A549 (cell line): ENCODE measurements around the gene CYP4F8. TPM values are rescaled to one million over a fixed set of nuclear protein-coding genes. Genes with fewer than 3 reads are reported as not detected.

ENCODE experiments used
- ATAC-seq, 2 experiments: fragments of 200-7000 bp in 1 of 2; fragments of >200 bp in 1 of 2; cut with Nextera tagmentation in 1 of 2; cut with Tn5 transposase in 1 of 2; 3 replicates each; pipeline versions ENCODE4 v1.8.0 to v1.9.1; 2018 to 2020; ENCODE audit warnings: mild to moderate bottlenecking in 1 of 2, moderate library complexity in 1 of 2
- CTCF ChIA-PET: fragments of 300-600 bp; sonication (Branson Sonifier 250); formaldehyde crosslinking; extraction: SDS; loops from one replicate; lab custom pipeline; 2021; ENCODE audit warnings: antibody characterized with exemption, inconsistent platforms; lab: Yijun Ruan, JAX
- POLR2A ChIA-PET: fragments of 350-600 bp; formaldehyde crosslinking; extraction: SDS; loops from one replicate; lab custom pipeline; 2021; ENCODE audit warnings: antibody characterized with exemption, inconsistent platforms; lab: Yijun Ruan, JAX
- DNase-seq, 2 experiments: peaks; one replicate each; pipeline versions ENCODE4 v3.0.0 to v3.0.0-alpha.2; 2011 to 2016; ENCODE audit warnings: low read depth in 1 of 2, low spot score in 1 of 2
- FAIRE-seq: peaks from 2 replicates; lab custom pipeline; 2011; peaks lifted over from hg19 to GRCh38; lab: Jason Lieb, UNC
- H3K27ac ChIP-seq, 2 experiments: fragments of >200 bp; sonication (Bioruptor Twin); formaldehyde crosslinking; 3 replicates each; pipeline ENCODE4 v1.5.1; 2016 to 2017
- H3K4me1 ChIP-seq: fragments of >200 bp; sonication (Bioruptor Twin); formaldehyde crosslinking; 3 replicates; pipeline ENCODE4 v1.6.1; 2016
- H3K4me2 ChIP-seq: fragments of >200 bp; sonication (Bioruptor Twin); formaldehyde crosslinking; 3 replicates; pipeline ENCODE4 v1.6.1; 2016
- H3K4me3 ChIP-seq: fragments of >200 bp; sonication (Bioruptor Twin); formaldehyde crosslinking; 3 replicates; pipeline ENCODE4 v1.5.1; 2016
- H3K9me3 ChIP-seq: fragments of >200 bp; sonication (Bioruptor Twin); formaldehyde crosslinking; 3 replicates; pipeline ENCODE4 v1.6.1; 2016
- BHLHE40 ChIP-seq: IDR thresholded peaks from 2 replicates; pipeline ENCODE4 v1.6.1; 2012; ENCODE audit warnings: low read depth, low read length, inconsistent platforms
- CEBPB ChIP-seq, 2 experiments: fragments of >200 bp in 1 of 2; sonication (Bioruptor Twin) in 1 of 2; formaldehyde crosslinking in 1 of 2; IDR thresholded peaks; 2 replicates each; pipeline ENCODE4 v1.6.1; 2012 to 2016
- CHD4 ChIP-seq: fragments of 200-600 bp; sonication (generic); IDR thresholded peaks from 2 replicates; pipeline ENCODE4 v1.6.1; 2016; ENCODE audit warnings: antibody characterized with exemption, mild to moderate bottlenecking, borderline replicate concordance
- EHMT2 ChIP-seq: fragments of 200-600 bp; sonication (generic); IDR thresholded peaks from 2 replicates; pipeline ENCODE4 v1.6.1; 2016; ENCODE audit warnings: antibody characterized with exemption, low read depth, mild to moderate bottlenecking, moderate library complexity
- ESRRA ChIP-seq: fragments of 150-350 bp; IDR thresholded peaks from 2 replicates; pipeline ENCODE4 v1.6.1; 2014; ENCODE audit warnings: mild to moderate bottlenecking, low read length, borderline replicate concordance
- GATA3 ChIP-seq: IDR thresholded peaks from 2 replicates; pipeline ENCODE4 v1.6.1; 2012; ENCODE audit warnings: borderline replicate concordance
- HDAC2 ChIP-seq: fragments of 200-600 bp; sonication (generic); IDR thresholded peaks from 2 replicates; pipeline ENCODE4 v1.6.1; 2016
- HEYL ChIP-seq: fragments of 250-450 bp; sonication (Bioruptor Pico); IDR thresholded peaks from 2 replicates; pipeline ENCODE4 v1.8.0; 2021; ENCODE audit warnings: mild to moderate bottlenecking, moderate library complexity
- HOXA7 ChIP-seq: fragments of 250-450 bp; sonication (Bioruptor Pico); IDR thresholded peaks from 2 replicates; pipeline ENCODE4 v1.5.0; 2020; ENCODE audit warnings: mild to moderate bottlenecking, moderate library complexity
- JUN ChIP-seq, 2 experiments: fragments of >200 bp; sonication (Bioruptor Twin); formaldehyde crosslinking; IDR thresholded peaks; 2 replicates in 1 of 2; 3 replicates in 1 of 2; pipeline ENCODE4 v1.6.1; 2016 to 2017
- JUNB ChIP-seq: fragments of >200 bp; sonication (Bioruptor Twin); formaldehyde crosslinking; IDR thresholded peaks from 2 replicates; pipeline ENCODE4 v1.6.1; 2016
- KDM1A ChIP-seq: fragments of 200-600 bp; sonication (generic); IDR thresholded peaks from 2 replicates; pipeline ENCODE4 v1.6.1; 2016; ENCODE audit warnings: low read depth, mild to moderate bottlenecking
- MAFK ChIP-seq: fragments of 450-650 bp; IDR thresholded peaks from 2 replicates; pipeline ENCODE4 v1.6.1; 2014; ENCODE audit not compliant: partially characterized antibody
- NFE2L2 ChIP-seq: fragments of 150-350 bp; conservative IDR thresholded peaks from 2 replicates; pipeline ENCODE4 v1.6.1; 2014; ENCODE audit warnings: low read length
- RARB ChIP-seq: fragments of 250-450 bp; sonication (Bioruptor Pico); IDR thresholded peaks from 2 replicates; pipeline ENCODE4 v1.8.0; 2021; ENCODE audit warnings: mild to moderate bottlenecking, moderate library complexity
- ZFP36 ChIP-seq: fragments of 450-650 bp; IDR thresholded peaks from 2 replicates; pipeline ENCODE4 v1.6.1; 2014; ENCODE audit warnings: borderline replicate concordance; ENCODE audit not compliant: partially characterized antibody
- ZSCAN20 ChIP-seq: fragments of 250-450 bp; sonication (Bioruptor Pico); IDR thresholded peaks from 2 replicates; pipeline ENCODE4 v1.8.0; 2022; ENCODE audit warnings: mild to moderate bottlenecking, moderate library complexity
- WGBS: methylation state at CpG from one replicate; pipeline ENCODE4 v1.1.6; 2017; ENCODE audit errors: missing lambda C conversion rate; 5-methylcytosine and 5-hydroxymethylcytosine counted together
- polyA plus RNA-seq, 4 experiments: library from polyadenylated mRNA; depleted of rRNA in 3 of 4; stranded (reverse); fragments of >200 nt; fragmentation: RNase III in 1 of 4; extraction: RNeasy Plus Mini Kit Qiagen cat#74134 plus additional on column Dnase treatment in 1 of 4; gene quantifications; 2 replicates in 3 of 4; 3 replicates in 1 of 4; pipeline ENCODE4 v1.2.3, GENCODE V29; 2011 to 2017
- TF ChIP-seq, protein P1 (sequence below): fragments of 250-450 bp; sonication (Bioruptor Pico); IDR thresholded peaks from 2 replicates; pipeline ENCODE4 v1.5.0; 2021; ENCODE audit warnings: mild to moderate bottlenecking, moderate library complexity, borderline replicate concordance
- TF ChIP-seq, protein P2 (sequence below): IDR thresholded peaks from 2 replicates; pipeline ENCODE4 v1.6.1; 2012
- TF ChIP-seq, protein P3 (sequence below): IDR thresholded peaks from 2 replicates; pipeline ENCODE4 v1.6.1; 2012; ENCODE audit warnings: low read depth, borderline replicate concordance
- TF ChIP-seq, protein P4 (sequence below): fragments of 450-650 bp; IDR thresholded peaks from 2 replicates; pipeline ENCODE4 v1.6.1; 2014; ENCODE audit warnings: antibody characterized with exemption
- TF ChIP-seq, protein P5 (sequence below): IDR thresholded peaks from 2 replicates; pipeline ENCODE4 v1.6.1; 2012

CYP4F8 gene
- polyA plus RNA-seq, 2 of the 4 experiments (the other 2 are of a cell fraction), result not detected

DNA sequence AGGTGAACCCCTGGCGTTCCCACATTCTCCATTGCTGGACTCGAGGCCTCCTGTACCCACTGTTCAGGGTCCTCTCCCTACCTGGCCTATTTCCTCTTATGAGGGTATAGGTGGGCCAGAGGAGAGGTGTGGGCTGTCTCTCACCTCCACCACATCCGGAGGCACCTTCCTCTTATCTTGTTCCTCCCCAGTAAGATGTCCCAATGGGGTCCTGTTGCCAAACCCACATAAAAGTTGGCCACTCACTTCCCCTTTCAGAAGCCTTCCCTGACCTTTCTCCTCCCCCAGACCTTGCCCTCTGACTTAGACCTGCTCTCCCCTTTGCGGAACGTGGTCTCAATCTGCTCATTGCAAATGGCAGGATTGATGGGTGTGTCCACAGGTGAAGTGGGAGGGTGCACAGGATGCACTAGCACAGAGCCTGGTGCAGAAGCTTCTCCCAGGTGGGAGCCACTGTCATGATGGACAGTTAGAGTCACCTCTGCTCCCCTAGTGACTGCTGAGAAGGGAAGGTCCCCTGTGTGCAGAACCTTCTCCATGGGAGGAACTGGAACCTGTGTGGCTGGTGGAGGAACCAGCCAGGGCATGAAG lies 27.0 kb downstream of the CYP4F8 start (continued):
- TF ChIP-seq, protein P1, sequence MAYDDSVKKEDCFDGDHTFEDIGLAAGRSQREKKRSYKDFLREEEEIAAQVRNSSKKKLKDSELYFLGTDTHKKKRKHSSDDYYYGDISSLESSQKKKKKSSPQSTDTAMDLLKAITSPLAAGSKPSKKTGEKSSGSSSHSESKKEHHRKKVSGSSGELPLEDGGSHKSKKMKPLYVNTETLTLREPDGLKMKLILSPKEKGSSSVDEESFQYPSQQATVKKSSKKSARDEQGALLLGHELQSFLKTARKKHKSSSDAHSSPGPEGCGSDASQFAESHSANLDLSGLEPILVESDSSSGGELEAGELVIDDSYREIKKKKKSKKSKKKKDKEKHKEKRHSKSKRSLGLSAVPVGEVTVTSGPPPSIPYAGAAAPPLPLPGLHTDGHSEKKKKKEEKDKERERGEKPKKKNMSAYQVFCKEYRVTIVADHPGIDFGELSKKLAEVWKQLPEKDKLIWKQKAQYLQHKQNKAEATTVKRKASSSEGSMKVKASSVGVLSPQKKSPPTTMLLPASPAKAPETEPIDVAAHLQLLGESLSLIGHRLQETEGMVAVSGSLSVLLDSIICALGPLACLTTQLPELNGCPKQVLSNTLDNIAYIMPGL (CRISPR knock-in tag), result no peak
- TF ChIP-seq, protein P2, sequence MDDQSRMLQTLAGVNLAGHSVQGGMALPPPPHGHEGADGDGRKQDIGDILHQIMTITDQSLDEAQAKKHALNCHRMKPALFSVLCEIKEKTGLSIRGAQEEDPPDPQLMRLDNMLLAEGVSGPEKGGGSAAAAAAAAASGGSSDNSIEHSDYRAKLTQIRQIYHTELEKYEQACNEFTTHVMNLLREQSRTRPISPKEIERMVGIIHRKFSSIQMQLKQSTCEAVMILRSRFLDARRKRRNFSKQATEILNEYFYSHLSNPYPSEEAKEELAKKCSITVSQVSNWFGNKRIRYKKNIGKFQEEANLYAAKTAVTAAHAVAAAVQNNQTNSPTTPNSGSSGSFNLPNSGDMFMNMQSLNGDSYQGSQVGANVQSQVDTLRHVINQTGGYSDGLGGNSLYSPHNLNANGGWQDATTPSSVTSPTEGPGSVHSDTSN, result no peak
- no peak for TF ChIP-seq KDM1A
- no peak for TF ChIP-seq ZSCAN20 (CRISPR knock-in tag)
- TF ChIP-seq ZFP36, result no peak
- no peak for TF ChIP-seq NFE2L2
- TF ChIP-seq JUNB, result no peak
- TF ChIP-seq BHLHE40, result no peak
- TF ChIP-seq, all 56 proteins: peak for 0

DNA sequence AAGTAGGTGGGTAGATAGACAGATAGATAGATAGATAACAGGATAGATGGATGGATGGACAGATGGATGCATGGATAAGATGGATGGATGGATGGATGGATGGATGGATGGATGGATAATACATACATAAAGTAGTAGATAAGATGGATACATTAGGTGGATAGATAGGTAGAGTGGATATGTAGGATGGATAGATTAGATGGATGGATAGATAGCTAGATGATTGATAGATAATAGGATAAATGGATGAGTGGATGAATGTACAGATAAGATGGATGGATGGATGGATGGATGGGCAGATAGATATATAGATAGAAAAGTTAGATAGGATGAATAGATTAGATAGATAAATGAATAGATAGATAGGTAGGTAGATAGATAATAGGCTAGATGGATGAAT lies 27.8 kb downstream of the CYP4F8 start:
- DNase-seq (no peak), ATAC-seq (no peak)
- H3K4me3 ChIP-seq, result no peak overlapping the region
- H3K9me3 ChIP-seq, result no peaks in the 10 kb centered on the region
- no peak for TF ChIP-seq ZFP36
- TF ChIP-seq, all 56 proteins: peak for 0
- peak overlapping the region in 1 of 2 experiments; percentile 96; a peak in 2 of 6 replicates for H3K27ac ChIP-seq
- peak overlapping the region; percentile 84 for H3K4me2 ChIP-seq
- ChIA-PET CTCF (interaction anchor here (1.3 kb wide), 1 partner anchor 13 kb away, joined by 3 read pairs; no protein-coding TSS in a partner anchor), POLR2A (no interaction called here)
- FAIRE-seq, result no peak
- H3K4me1 ChIP-seq, result peaks cover 33% of the 10 kb centered on the region

DNA sequence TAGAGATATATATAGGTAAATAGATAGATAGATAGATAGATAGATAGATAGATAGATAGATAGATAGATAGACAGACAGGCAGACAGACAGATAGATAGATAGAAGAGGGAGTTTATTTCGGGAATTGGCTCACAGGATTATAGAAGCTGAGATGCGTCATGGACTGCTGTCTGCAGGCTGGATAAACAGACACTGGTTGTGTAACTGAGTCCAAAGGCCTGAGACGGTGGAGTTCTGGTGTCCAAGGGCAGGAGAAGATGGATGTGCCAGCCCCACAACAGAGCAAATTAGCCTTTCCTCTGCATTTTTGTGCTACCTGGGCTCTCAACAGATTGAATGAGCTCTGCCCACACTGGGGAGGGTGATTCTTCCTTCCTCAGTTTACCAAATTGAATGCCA lies 28.4 kb downstream of the CYP4F8 start:
- ATAC-seq (no peak), FAIRE-seq (no peak), DNase-seq (no peak)
- Histone ChIP-seq H3K9me3 (no peaks in the 10 kb centered on the region), H3K4me1 (peaks cover 33% of the 10 kb centered on the region), H3K4me2 (peak overlapping the region; percentile 23; the same call in 1 of the 3 replicates), H3K27ac (no peak overlapping the region; a peak in 2 of 6 replicates), H3K4me3 (no peak overlapping the region)
- CTCF ChIA-PET, result interaction anchor here (1.3 kb wide), 1 partner anchor 14 kb away, joined by 3 read pairs; no protein-coding TSS in a partner anchor
- TF ChIP-seq BHLHE40 (no peak), HDAC2 (no peak), ESRRA (no peak), RARB (CRISPR knock-in tag) (no peak), CEBPB (IDR thresholded peaks at IDR 0.05) (no peak), KDM1A (no peak), CHD4 (no peak), GATA3 (no peak), EHMT2 (no peak), HEYL (CRISPR knock-in tag) (no peak), MAFK (no peak), HOXA7 (CRISPR knock-in tag) (no peak), ZFP36 (no peak), JUN (IDR thresholded peaks at IDR 0.05) (no peak)
- TF ChIP-seq, protein P3, sequence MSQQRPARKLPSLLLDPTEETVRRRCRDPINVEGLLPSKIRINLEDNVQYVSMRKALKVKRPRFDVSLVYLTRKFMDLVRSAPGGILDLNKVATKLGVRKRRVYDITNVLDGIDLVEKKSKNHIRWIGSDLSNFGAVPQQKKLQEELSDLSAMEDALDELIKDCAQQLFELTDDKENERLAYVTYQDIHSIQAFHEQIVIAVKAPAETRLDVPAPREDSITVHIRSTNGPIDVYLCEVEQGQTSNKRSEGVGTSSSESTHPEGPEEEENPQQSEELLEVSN, result no peak
- TF ChIP-seq, protein P4, sequence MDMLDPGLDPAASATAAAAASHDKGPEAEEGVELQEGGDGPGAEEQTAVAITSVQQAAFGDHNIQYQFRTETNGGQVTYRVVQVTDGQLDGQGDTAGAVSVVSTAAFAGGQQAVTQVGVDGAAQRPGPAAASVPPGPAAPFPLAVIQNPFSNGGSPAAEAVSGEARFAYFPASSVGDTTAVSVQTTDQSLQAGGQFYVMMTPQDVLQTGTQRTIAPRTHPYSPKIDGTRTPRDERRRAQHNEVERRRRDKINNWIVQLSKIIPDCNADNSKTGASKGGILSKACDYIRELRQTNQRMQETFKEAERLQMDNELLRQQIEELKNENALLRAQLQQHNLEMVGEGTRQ, result no peak
- TF ChIP-seq, protein P5, sequence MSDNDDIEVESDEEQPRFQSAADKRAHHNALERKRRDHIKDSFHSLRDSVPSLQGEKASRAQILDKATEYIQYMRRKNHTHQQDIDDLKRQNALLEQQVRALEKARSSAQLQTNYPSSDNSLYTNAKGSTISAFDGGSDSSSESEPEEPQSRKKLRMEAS, result no peak
- POLR2A ChIA-PET, result no interaction called here
- WGBS, result 64% methylated on average over 3 of the region's 3 CpGs
